IMR-90 (cell line): ENCODE results near the gene ELMOD3. TPM values are rescaled to one million over a fixed set of nuclear protein-coding genes. Genes with fewer than 3 reads are reported as not detected.
A peak's percentile ranks its signal among the peaks of the same experiment; 100 is the strongest.

Experiments
- ATAC-seq: fragments of 200-7000 bp; cut with Tn5 transposase; 2 replicates; pipeline ENCODE4 v1.9.1; 2020; ENCODE audit warnings: low read depth, mild to moderate bottlenecking, moderate library complexity
- BruUV-seq: library from RNA; stranded (reverse); fragments of 400-500 nt; replicated peaks from 2 replicates; lab custom pipeline; 2021; lab: Mats Ljungman, UMichigan
- CTCF ChIA-PET: fragments of 300-600 bp; formaldehyde crosslinking; extraction: SDS; loops from one replicate; lab custom pipeline; 2021; ENCODE audit warnings: antibody characterized with exemption; lab: Yijun Ruan, JAX
- POLR2A ChIA-PET: fragments of 300-600 bp; sonication (Branson Sonifier 250); formaldehyde crosslinking; loops from one replicate; lab custom pipeline; 2022; ENCODE audit warnings: antibody characterized with exemption; ENCODE audit not compliant: unreplicated experiment; lab: Charles Lee
- DNase-seq: peaks from one replicate; pipeline ENCODE4 v3.0.0; 2013
- H2AFZ ChIP-seq: replicated peaks from 2 replicates; pipeline ENCODE3; 2013; ENCODE audit warnings: low read length, mild to moderate bottlenecking; ENCODE audit not compliant: poor library complexity
- H2AK5ac ChIP-seq: 2 replicates; pipeline ENCODE4 v1.6.1; 2013; ENCODE audit warnings: low read depth, low read length, inconsistent platforms
- H2AK9ac ChIP-seq: replicated peaks from 2 replicates; pipeline ENCODE3; 2013; ENCODE audit warnings: mild to moderate bottlenecking, low read depth, low read length, moderate library complexity; ENCODE audit not compliant: poor library complexity
- H2BK120ac ChIP-seq: 2 replicates; pipeline ENCODE4 v1.6.1; 2013; ENCODE audit warnings: low read depth, low read length, inconsistent platforms
- H2BK15ac ChIP-seq: 3 replicates; pipeline ENCODE4 v1.6.1; 2013; ENCODE audit warnings: low read depth, low read length, inconsistent platforms
- H2BK20ac ChIP-seq: 2 replicates; pipeline ENCODE4 v1.6.1; 2013; ENCODE audit warnings: low read depth, mild to moderate bottlenecking, inconsistent platforms, low read length, moderate library complexity
- H2BK5ac ChIP-seq: 2 replicates; pipeline ENCODE4 v1.6.1; 2013; ENCODE audit warnings: mild to moderate bottlenecking, low read depth, low read length, inconsistent platforms; ENCODE audit not compliant: poor library complexity, severe bottlenecking
- H3K14ac ChIP-seq: replicated peaks from 2 replicates; pipeline ENCODE4 v1.6.1; 2013; ENCODE audit warnings: low read depth, low read length, inconsistent platforms
- H3K18ac ChIP-seq: 2 replicates; pipeline ENCODE4 v1.6.1; 2013; ENCODE audit warnings: low read depth, low read length, control low read depth
- H3K23ac ChIP-seq: 2 replicates; pipeline ENCODE4 v1.6.1; 2013; ENCODE audit warnings: low read depth, low read length, inconsistent platforms
- H3K27ac ChIP-seq: 2 replicates; pipeline ENCODE4 v1.5.1; 2013; ENCODE audit warnings: mild to moderate bottlenecking, control low read depth, low read length; ENCODE audit not compliant: insufficient read depth
- H3K27me3 ChIP-seq: 2 replicates; pipeline ENCODE4 v1.6.1; 2013; ENCODE audit warnings: low read length; ENCODE audit not compliant: control insufficient read depth, insufficient read depth
- H3K36me3 ChIP-seq: 2 replicates; pipeline ENCODE4 v1.6.1; 2013; ENCODE audit warnings: low read length, mixed read lengths; ENCODE audit not compliant: control insufficient read depth, insufficient read depth
- H3K4ac ChIP-seq: 2 replicates; pipeline ENCODE4 v1.6.1; 2013; ENCODE audit warnings: low read depth, low read length, inconsistent platforms
- H3K4me1 ChIP-seq: 2 replicates; pipeline ENCODE4 v1.6.1; 2013; ENCODE audit warnings: low read length, mixed read lengths; ENCODE audit not compliant: control insufficient read depth, insufficient read depth
- H3K4me2 ChIP-seq: 2 replicates; pipeline ENCODE4 v1.6.1; 2013; ENCODE audit warnings: low read depth, mild to moderate bottlenecking, control low read depth, low read length, moderate library complexity
- H3K4me3 ChIP-seq: 2 replicates; pipeline ENCODE4 v1.5.1; 2013; ENCODE audit warnings: low read depth, mild to moderate bottlenecking, control low read depth, low read length, moderate library complexity; ENCODE audit not compliant: insufficient read depth
- H3K56ac ChIP-seq: 2 replicates; pipeline ENCODE4 v1.6.1; 2013; ENCODE audit warnings: low read length, inconsistent platforms; ENCODE audit not compliant: insufficient read depth; ENCODE audit errors: extremely low read depth
- H3K79me1 ChIP-seq, 2 experiments: 2 replicates each; pipeline ENCODE4 v1.6.1; 2013; ENCODE audit warnings: low read length in 2 of 2, inconsistent platforms in 1 of 2, low read depth in 1 of 2
- H3K9ac ChIP-seq: 2 replicates; pipeline ENCODE4 v1.6.1; 2013; ENCODE audit warnings: low read depth, low read length, control low read depth
- H3K9me1 ChIP-seq: 2 replicates; pipeline ENCODE4 v1.6.1; 2013; ENCODE audit warnings: low read length, inconsistent platforms; ENCODE audit not compliant: insufficient read depth
- H3K9me3 ChIP-seq: 2 replicates; pipeline ENCODE4 v1.6.1; 2013; ENCODE audit warnings: low read length; ENCODE audit not compliant: control insufficient read depth, insufficient read depth
- H4K20me1 ChIP-seq: 2 replicates; pipeline ENCODE4 v1.6.1; 2013; ENCODE audit warnings: low read length, inconsistent platforms; ENCODE audit not compliant: insufficient read depth
- H4K5ac ChIP-seq: 2 replicates; pipeline ENCODE4 v1.6.1; 2013; ENCODE audit warnings: mild to moderate bottlenecking, low read depth, low read length, control low read depth
- H4K8ac ChIP-seq, 2 experiments: 2 replicates each; pipeline ENCODE4 v1.6.1; 2013; ENCODE audit warnings: low read depth in 2 of 2, low read length in 2 of 2, control low read depth in 1 of 2, inconsistent platforms in 1 of 2
- H4K91ac ChIP-seq: 2 replicates; pipeline ENCODE4 v1.6.1; 2013; ENCODE audit warnings: low read depth, low read length, inconsistent platforms; ENCODE audit not compliant: insufficient read depth
- BHLHE40 ChIP-seq: fragments of 150-350 bp; IDR thresholded peaks from 2 replicates; pipeline ENCODE4 v1.6.1; 2016; ENCODE audit warnings: mild to moderate bottlenecking, low read depth, low read length
- CEBPB ChIP-seq: IDR thresholded peaks from 2 replicates; pipeline ENCODE4 v1.6.1; 2012; ENCODE audit warnings: low read depth, low read length, improper control_type of control experiment
- CHD1 ChIP-seq: IDR thresholded peaks from 2 replicates; pipeline ENCODE4 v1.6.1; 2012; ENCODE audit warnings: low read depth, low read length, improper control_type of control experiment
- FOS ChIP-seq: fragments of 150-350 bp; IDR thresholded peaks from 2 replicates; pipeline ENCODE4 v1.6.1; 2016; ENCODE audit warnings: low read depth, low read length
- MAFK ChIP-seq: IDR thresholded peaks from 2 replicates; pipeline ENCODE4 v1.6.1; 2012; ENCODE audit warnings: low read depth, low read length, improper control_type of control experiment
- MAZ ChIP-seq: IDR thresholded peaks from 2 replicates; pipeline ENCODE4 v1.6.1; 2012; ENCODE audit warnings: low read depth, mild to moderate bottlenecking, low read length, improper control_type of control experiment, moderate library complexity, borderline replicate concordance
- MXI1 ChIP-seq: IDR thresholded peaks from 2 replicates; pipeline ENCODE4 v1.6.1; 2012; ENCODE audit warnings: low read depth, mild to moderate bottlenecking, low read length, moderate library complexity, borderline replicate concordance
- NFE2L2 ChIP-seq: fragments of 150-350 bp; IDR thresholded peaks from 2 replicates; pipeline ENCODE4 v1.6.1; 2016; ENCODE audit warnings: low read depth, mild to moderate bottlenecking, low read length
- POLR2A ChIP-seq: IDR thresholded peaks from 2 replicates; pipeline ENCODE4 v1.6.1; 2012; ENCODE audit warnings: mild to moderate bottlenecking, low read depth, low read length
- RAD21 ChIP-seq: IDR thresholded peaks from 2 replicates; pipeline ENCODE4 v1.6.1; 2012; ENCODE audit warnings: low read length, improper control_type of control experiment
- RCOR1 ChIP-seq: IDR thresholded peaks from 2 replicates; pipeline ENCODE4 v1.6.1; 2012; ENCODE audit warnings: mild to moderate bottlenecking, low read length, improper control_type of control experiment; ENCODE audit not compliant: insufficient replicate concordance
- RFX5 ChIP-seq: IDR thresholded peaks from 2 replicates; pipeline ENCODE4 v1.8.0; 2012; ENCODE audit warnings: low read depth, mild to moderate bottlenecking, low read length, moderate library complexity
- SMC3 ChIP-seq: fragments of 150-350 bp; IDR thresholded peaks from 2 replicates; pipeline ENCODE4 v1.6.1; 2016; ENCODE audit warnings: low read depth, mild to moderate bottlenecking, antibody characterized with exemption, low read length, moderate library complexity
- USF2 ChIP-seq: fragments of 150-350 bp; IDR thresholded peaks from 2 replicates; pipeline ENCODE4 v1.6.1; 2017; ENCODE audit warnings: mild to moderate bottlenecking, antibody characterized with exemption, low read length, low read depth
- WGBS, 2 experiments: methylation state at CpG; one replicate each; pipeline versions ENCODE4 v1.1.5 to v1.1.7; 2013; ENCODE audit warnings: missing lambda C conversion rate in 2 of 2; ENCODE audit not compliant: insufficient read length in 1 of 2; ENCODE audit errors: extremely low coverage in 2 of 2; 5-methylcytosine and 5-hydroxymethylcytosine counted together
- dilution Hi-C: fragments of 300-500 bp; cut with HindIII; formaldehyde crosslinking; loops from one replicate; pipeline ENCODE4 v1.14.3; 2018; ENCODE audit warnings: low sequenced_read_pairs; ENCODE audit not compliant: unreplicated experiment
- in situ Hi-C: fragments of 300-500 bp; cut with MboI; formaldehyde crosslinking; loops from 3 replicates; pipeline ENCODE4 v1.14.3; 2019; ENCODE audit warnings: low sequenced_read_pairs, inconsistent platforms, mixed read lengths
- intact Hi-C: fragments of 100-400 bp; cut with micrococcal nuclease; formaldehyde crosslinking; loops from 2 replicates; pipeline ENCODE4 v1.10.0; 2022
- polyA plus RNA-seq, 3 experiments: library from polyadenylated mRNA; depleted of rRNA; stranded (reverse); fragments of >200 nt; gene quantifications; 2 replicates each; pipeline ENCODE4 v1.2.3, GENCODE V29; 2012; ENCODE audit warnings: low replicate concordance in 1 of 3
- total RNA-seq: library from RNA; depleted of rRNA; stranded (reverse); fragments of >200 nt; gene quantifications from 2 replicates; pipeline ENCODE4 v1.2.3, GENCODE V29; 2012
- TF ChIP-seq, protein P1 (sequence below): conservative IDR thresholded peaks from 2 replicates; pipeline ENCODE4 v1.5.1; 2012; ENCODE audit warnings: mild to moderate bottlenecking, low read depth, low read length, improper control_type of control experiment
- TF ChIP-seq, protein P2 (sequence below): fragments of 150-350 bp; IDR thresholded peaks from 2 replicates; pipeline ENCODE4 v1.6.1; 2016; ENCODE audit warnings: low read depth, mild to moderate bottlenecking, low read length, moderate library complexity, borderline replicate concordance

ELMOD3 gene
- total and polyA plus RNA-seq, 2 of the 4 experiments (the other 2 are of a cell fraction) = 13.1 to 20.7 TPM

GRCh38 chr2:85377083-85377482 is 22.5 kb downstream of the ELMOD3 start:
- no peak overlapping the region for H2BK15ac ChIP-seq
- peak overlapping the region; percentile 23; the same call in 1 of the 2 replicates for H2BK120ac ChIP-seq
- H3K4ac ChIP-seq = no peak overlapping the region
- H3K9me3 ChIP-seq = no peaks in the 10 kb centered on the region
- H2AK5ac ChIP-seq = peak overlapping the region; percentile 39; the same call in 1 of the 2 replicates
- no peak overlapping the region for H2BK5ac ChIP-seq
- H3K4me1 ChIP-seq = peaks cover 11% of the 10 kb centered on the region
- H4K8ac ChIP-seq = no peak overlapping the region
- peak overlapping the region; percentile 42; the same call in 1 of the 2 replicates for H3K27ac ChIP-seq
- H3K4me2 ChIP-seq = no peak overlapping the region
- H3K79me1 ChIP-seq = 0 out of 4 replicates have a peak, but pooled peaks cover 0 to 4% of the 10 kb centered on the region in 2 experiments
- H4K5ac ChIP-seq = no peak overlapping the region
- H3K9ac ChIP-seq = no peak overlapping the region
- peaks cover 9% of the 10 kb centered on the region for H3K36me3 ChIP-seq
- dilution Hi-C loops = no loop called here
- H3K56ac ChIP-seq = no peak overlapping the region; the same call in 1 of the 2 replicates
- no peaks in the 10 kb centered on the region for H3K27me3 ChIP-seq
- H4K20me1 ChIP-seq = no peaks in the 10 kb centered on the region; the same call in 1 of the 2 replicates
- H2AFZ ChIP-seq = peak overlapping the region; percentile 29
- peaks cover 6% of the 10 kb centered on the region for H3K9me1 ChIP-seq
- intact Hi-C loops = no loop called here
- DNase-seq (no peak), ATAC-seq (peak; percentile 47; the same call in 1 of the 2 replicates)
- no peak overlapping the region for H4K91ac ChIP-seq
- 92% methylated on average over 9 of the region's 11 CpGs; no CpG with 5 or more reads in 1 of the 2 experiments for WGBS, 2 experiments
- no peak overlapping the region for H3K14ac ChIP-seq
- no peak for TF ChIP-seq RFX5
- no peak for TF ChIP-seq RCOR1
- no peak for TF ChIP-seq CEBPB
- TF ChIP-seq, protein P1, sequence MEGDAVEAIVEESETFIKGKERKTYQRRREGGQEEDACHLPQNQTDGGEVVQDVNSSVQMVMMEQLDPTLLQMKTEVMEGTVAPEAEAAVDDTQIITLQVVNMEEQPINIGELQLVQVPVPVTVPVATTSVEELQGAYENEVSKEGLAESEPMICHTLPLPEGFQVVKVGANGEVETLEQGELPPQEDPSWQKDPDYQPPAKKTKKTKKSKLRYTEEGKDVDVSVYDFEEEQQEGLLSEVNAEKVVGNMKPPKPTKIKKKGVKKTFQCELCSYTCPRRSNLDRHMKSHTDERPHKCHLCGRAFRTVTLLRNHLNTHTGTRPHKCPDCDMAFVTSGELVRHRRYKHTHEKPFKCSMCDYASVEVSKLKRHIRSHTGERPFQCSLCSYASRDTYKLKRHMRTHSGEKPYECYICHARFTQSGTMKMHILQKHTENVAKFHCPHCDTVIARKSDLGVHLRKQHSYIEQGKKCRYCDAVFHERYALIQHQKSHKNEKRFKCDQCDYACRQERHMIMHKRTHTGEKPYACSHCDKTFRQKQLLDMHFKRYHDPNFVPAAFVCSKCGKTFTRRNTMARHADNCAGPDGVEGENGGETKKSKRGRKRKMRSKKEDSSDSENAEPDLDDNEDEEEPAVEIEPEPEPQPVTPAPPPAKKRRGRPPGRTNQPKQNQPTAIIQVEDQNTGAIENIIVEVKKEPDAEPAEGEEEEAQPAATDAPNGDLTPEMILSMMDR = no peak
- no peak for TF ChIP-seq MAZ
- no peak for TF ChIP-seq NFE2L2
- TF ChIP-seq RAD21 = no peak
- TF ChIP-seq USF2 = no peak
- no peak for TF ChIP-seq CHD1
- no peak for TF ChIP-seq MAFK
- no peak for TF ChIP-seq FOS
- TF ChIP-seq, protein P2, sequence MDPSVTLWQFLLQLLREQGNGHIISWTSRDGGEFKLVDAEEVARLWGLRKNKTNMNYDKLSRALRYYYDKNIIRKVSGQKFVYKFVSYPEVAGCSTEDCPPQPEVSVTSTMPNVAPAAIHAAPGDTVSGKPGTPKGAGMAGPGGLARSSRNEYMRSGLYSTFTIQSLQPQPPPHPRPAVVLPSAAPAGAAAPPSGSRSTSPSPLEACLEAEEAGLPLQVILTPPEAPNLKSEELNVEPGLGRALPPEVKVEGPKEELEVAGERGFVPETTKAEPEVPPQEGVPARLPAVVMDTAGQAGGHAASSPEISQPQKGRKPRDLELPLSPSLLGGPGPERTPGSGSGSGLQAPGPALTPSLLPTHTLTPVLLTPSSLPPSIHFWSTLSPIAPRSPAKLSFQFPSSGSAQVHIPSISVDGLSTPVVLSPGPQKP = no peak
- no peak for TF ChIP-seq SMC3
- no peak for TF ChIP-seq BHLHE40
- TF ChIP-seq MXI1 = no peak
- TF ChIP-seq POLR2A = no peak
- peak overlapping the region; percentile 82 for H2AK9ac ChIP-seq
- CTCF ChIA-PET = no interaction called here
- H3K18ac ChIP-seq = no peak overlapping the region
- H3K4me3 ChIP-seq = no peak overlapping the region
- no TSS peak for BruUV-seq
- POLR2A ChIA-PET = interaction anchor here (0.6 kb wide), 1 partner anchor 22 kb away, joined by 4 read pairs; the partner anchor contains the start of gene ELMOD3
- in situ Hi-C loops = no loop called here
- H2BK20ac ChIP-seq = no peak overlapping the region
- H3K23ac ChIP-seq = no peak overlapping the region
